HG02973 (cell line): Measurements from ENCODE around the gene ADD1.
A peak's percentile ranks its signal among the peaks of the same experiment; 100 is the strongest.

Experiments
- ATAC-seq: cut with Tn5 transposase; IDR thresholded peaks from one replicate; pipeline ENCODE4 v1.9.1; 2021; ENCODE audit warnings: moderate library complexity; ENCODE audit not compliant: unreplicated experiment

ADD1 gene

DNA sequence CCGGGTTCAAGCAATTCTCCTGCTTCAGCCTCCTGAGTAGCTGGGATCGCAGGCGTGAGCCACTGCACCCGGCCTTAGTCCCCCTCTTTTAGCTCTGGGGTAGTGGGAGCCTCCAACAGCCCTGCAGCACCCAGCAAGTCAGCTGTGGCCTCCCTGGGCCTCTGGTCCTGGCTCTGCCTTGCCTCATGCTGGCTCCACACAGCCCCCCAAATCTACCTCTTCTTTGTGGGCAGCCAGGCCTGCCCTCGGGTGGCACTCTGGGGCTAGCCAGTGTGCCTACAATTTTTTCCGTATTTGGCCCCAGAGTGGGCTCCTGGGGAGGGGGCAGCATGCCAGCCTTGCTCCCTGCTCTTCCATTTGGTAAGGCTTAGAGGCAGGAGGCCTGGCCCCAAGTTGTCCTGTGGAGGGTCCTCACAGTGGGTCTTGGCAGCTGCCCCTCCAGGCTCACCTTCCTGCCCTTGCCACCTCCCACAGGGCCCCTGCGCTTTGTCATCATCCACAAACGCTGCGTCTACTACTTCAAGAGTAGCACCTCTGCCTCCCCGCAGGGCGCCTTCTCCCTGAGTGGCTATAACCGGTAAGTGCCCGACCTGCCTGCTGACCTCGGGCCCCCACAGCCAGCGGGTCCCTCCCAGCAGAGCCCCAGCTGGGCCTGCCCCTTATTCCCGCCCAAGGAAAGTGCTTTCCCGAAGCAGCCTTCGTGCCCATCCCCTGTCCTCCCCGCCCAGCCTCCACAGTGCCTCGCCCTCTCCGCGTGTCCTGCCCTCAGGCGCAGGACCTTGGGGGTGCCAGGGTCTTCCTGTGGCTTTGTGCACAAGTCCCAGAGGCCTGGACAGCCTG lies 21.0 kb upstream of the ADD1 start:
- no peak for ATAC-seq

- ATAC-seq: no peak
Measured at GRCh38 chr4:2823301-2823670, 20.4 kb upstream of the ADD1 start.

- no peak for ATAC-seq
Measured at GRCh38 chr4:2823671-2824328, 19.8 kb upstream of the ADD1 start.

GRCh38 chr4:2824329-2824835 lies 19.3 kb upstream of the ADD1 start:
- ATAC-seq: no peak

GRCh38 chr4:2824836-2825381 lies 18.7 kb upstream of the ADD1 start:
- ATAC-seq: no peak

- ATAC-seq: no peak
Measured at GRCh38 chr4:2825740-2826139, 17.9 kb upstream of the ADD1 start.

DNA sequence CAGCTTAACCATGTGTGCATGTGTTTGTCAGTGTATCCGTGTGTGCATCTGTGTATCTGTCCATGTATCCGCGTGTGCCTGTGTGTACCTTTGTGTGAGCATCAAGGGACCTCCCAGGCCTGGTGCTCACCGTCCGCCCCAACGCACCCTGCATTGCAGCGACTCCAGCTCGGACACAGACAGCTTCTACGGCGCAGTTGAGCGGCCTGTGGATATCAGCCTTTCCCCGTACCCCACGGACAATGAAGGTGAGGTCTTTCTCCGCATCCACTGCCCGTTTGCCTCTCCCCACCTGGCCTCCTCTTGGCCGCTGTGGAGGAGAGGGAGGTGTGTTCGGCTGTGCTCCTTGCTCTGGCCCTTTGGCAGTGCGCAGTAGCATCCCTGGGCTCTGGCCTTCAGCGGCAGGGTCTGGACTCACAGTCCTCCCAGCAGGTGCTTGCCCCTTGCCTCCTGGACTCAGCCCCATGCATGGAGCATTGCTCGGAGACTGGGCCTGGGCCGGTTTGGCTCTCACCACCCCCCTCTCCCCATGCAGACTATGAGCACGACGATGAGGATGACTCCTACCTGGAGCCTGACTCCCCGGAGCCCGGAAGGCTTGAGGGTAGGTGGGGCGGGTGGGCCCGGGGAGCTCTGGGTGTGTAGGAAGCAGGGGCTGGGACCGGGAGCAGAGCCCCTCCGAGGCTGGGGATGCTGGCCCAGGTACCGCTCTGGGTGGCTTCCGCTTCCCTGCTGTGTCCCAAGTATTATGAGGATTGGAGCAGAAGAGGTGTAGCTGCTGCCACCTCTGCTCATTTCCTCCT lies 16.4 kb upstream of the ADD1 start:
- no peak for ATAC-seq

- ATAC-seq: no peak
Measured at GRCh38 chr4:2827874-2828751, 15.5 kb upstream of the ADD1 start.

- no peak for ATAC-seq
Measured at GRCh38 chr4:2828758-2829181, 14.9 kb upstream of the ADD1 start.

- ATAC-seq: no peak
Measured at GRCh38 chr4:2829321-2829932, 14.2 kb upstream of the ADD1 start.

DNA sequence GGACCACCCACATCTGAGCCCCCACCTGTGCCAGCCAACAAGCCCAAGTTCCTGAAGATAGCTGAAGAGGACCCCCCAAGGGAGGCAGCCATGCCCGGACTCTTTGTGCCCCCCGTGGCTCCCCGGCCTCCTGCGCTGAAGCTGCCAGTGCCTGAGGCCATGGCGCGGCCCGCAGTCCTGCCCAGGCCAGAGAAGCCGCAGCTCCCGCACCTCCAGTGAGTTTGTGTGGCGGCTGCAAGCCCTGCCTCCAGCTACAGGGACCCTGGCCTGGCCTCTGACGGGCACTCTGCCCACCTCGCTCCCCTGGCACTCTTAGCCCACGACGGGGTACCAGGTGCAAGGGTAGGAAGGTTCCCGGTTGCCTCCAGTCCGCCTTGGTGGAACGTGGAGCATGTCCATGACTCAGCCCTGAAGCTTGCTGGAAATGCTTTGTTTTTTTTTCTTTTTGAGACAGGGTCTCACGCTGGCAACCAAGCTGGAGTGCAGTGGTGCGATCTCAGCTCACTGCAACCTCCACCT lies 13.7 kb upstream of the ADD1 start:
- ATAC-seq: no peak

- no peak for ATAC-seq
Measured at GRCh38 chr4:2830632-2831610, 12.7 kb upstream of the ADD1 start.

DNA sequence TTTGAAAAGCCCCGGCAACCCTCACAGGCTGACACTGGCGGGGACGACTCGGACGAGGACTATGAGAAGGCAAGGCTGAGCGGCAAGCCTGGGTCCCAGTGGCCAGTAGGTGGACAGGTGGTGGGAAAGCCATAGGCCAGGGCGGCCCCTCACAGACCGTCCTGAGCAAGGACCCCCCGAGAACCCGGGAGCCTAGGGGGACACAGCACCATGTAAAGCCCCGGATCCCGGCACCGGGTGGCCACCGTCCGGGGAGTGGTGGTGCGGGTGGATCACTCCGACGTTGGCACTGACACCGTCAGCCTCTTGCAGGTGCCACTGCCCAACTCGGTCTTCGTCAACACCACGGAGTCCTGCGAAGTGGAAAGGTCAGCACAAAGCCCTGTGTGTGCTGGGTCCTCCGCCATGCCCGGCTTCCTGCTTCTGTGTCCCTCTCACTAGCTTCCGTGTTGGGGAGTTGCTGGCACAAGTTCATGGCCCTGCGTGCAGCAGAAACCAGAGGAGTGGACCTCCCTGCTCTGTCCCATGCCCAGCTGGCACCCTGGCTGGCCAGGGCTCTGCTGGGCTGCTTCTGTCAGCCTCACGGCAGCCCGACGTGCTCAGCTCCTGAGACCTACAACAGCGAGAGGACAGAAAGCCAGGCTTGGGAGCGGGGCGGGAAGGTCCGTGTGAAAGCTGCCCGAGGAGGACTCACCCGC lies 11.9 kb upstream of the ADD1 start:
- ATAC-seq: no peak

DNA sequence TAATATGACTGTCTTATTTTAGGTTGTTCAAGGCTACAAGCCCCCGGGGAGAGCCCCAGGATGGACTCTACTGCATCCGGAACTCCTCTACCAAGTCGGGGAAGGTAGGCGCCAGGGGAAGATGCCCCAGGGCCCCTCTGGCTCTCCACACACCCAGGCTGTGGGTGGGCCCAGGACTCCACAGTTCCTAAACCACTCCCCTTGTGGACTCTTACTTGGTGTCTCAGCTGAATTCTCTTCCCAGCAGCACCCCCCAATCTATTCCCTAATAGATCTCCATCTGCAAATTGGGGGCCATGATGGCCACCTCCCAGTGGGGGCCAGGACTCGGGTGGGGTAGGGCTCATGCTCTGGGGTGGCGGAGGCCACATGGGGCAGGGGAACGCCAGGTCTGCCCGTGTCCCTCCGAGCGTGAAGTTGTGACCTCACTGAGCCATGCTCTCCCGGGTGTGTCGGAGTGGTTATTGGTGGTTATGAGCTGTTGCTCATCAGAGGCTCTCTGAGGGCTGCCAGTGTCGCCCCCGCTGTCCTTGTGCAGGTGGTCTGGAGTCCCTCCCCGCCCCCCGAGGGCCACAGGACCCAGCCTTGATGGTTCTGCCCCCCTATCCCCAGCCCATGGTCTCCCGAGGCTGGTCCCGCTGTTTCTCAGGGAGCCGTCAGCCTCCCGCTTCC lies 11.2 kb upstream of the ADD1 start:
- ATAC-seq: peak; percentile 56

DNA sequence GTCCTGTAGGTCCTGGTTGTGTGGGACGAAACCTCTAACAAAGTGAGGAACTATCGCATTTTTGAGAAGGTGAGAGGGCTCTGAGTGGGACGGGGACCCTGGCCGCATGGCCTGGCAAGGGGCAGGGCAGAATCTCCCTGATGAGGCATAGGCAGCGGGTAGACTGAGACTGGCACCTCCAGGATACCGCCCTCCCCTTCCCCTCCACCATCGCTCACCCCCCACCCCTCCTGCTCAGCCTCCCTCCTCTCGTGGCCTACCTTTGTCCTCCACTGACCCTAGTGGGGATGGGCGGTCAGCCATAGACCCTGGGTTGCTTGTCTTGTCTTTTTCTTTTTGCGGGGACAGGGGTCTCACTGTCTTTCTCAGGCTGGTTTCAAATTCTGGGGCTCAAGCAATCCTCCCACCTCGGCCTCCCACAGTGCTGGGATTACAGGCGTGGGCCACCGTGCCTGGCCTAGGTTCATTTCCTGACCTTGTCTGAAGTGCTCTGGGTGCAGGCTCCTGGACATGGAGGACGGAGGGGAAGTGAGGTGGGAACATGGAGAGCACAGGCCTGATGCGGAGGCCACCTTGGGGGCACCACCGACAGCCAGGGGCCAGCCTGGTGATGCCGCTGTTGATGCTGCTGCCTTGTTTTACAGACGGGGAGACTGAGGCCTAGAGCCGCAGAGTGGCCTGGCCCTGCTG lies 10.5 kb upstream of the ADD1 start:
- ATAC-seq: no peak

- no peak for ATAC-seq
Measured at GRCh38 chr4:2833671-2834000, 10.0 kb upstream of the ADD1 start.
